HepG2 (cell line): ENCODE data around the gene CDT1. TPM values are rescaled to one million over a fixed set of nuclear protein-coding genes. Genes with fewer than 3 reads are reported as not detected.

Experiments used
- CREM ChIP-seq, 2 experiments: sonication (generic) in 1 of 2; formaldehyde crosslinking in 1 of 2; IDR thresholded peaks; 2 replicates each; pipeline versions ENCODE4 v1.4.0 to v1.6.1; 2016 to 2020; ENCODE audit warnings: antibody characterized with exemption in 1 of 2, mild to moderate bottlenecking in 1 of 2, missing genetic modification reagents in 1 of 2
- DNMT1 ChIP-seq: sonication (generic); formaldehyde crosslinking; IDR thresholded peaks from 2 replicates; pipeline ENCODE4 v1.5.1; 2020; ENCODE audit warnings: mild to moderate bottlenecking, missing genetic modification reagents
- ETV6 ChIP-seq: sonication (generic); formaldehyde crosslinking; conservative IDR thresholded peaks from 2 replicates; pipeline ENCODE4 v1.4.0; 2020; ENCODE audit warnings: missing genetic modification reagents
- GABPB1 ChIP-seq: IDR thresholded peaks from 2 replicates; pipeline ENCODE4 v1.6.1; 2016; ENCODE audit warnings: mild to moderate bottlenecking, missing genetic modification reagents, moderate library complexity, missing compliant biosample characterization
- GZF1 ChIP-seq: sonication (generic); formaldehyde crosslinking; IDR thresholded peaks from 2 replicates; pipeline ENCODE4 v1.5.1; 2020; ENCODE audit warnings: mild to moderate bottlenecking, missing genetic modification reagents
- NCOA5 ChIP-seq: sonication (generic); formaldehyde crosslinking; IDR thresholded peaks from 2 replicates; pipeline ENCODE4 v1.4.0; 2020; ENCODE audit warnings: missing genetic modification reagents
- NR2C2 ChIP-seq: sonication (generic); formaldehyde crosslinking; IDR thresholded peaks from 2 replicates; pipeline ENCODE4 v1.4.0; 2020; ENCODE audit warnings: missing genetic modification reagents, mild to moderate bottlenecking, moderate library complexity, borderline replicate concordance
- SALL1 ChIP-seq: sonication (generic); formaldehyde crosslinking; IDR thresholded peaks from 2 replicates; pipeline ENCODE4 v1.8.0; 2022; ENCODE audit warnings: mild to moderate bottlenecking, missing genetic modification reagents
- SAP130 ChIP-seq: IDR thresholded peaks from 2 replicates; pipeline ENCODE4 v1.6.1; 2016; ENCODE audit warnings: low read depth
- SMARCE1 ChIP-seq: fragments of 450-650 bp; IDR thresholded peaks from 2 replicates; pipeline ENCODE4 v1.6.1; 2017; ENCODE audit warnings: borderline replicate concordance
- SNRNP70 ChIP-seq: fragments of 200-400 bp; formaldehyde crosslinking; IDR thresholded peaks from 2 replicates; pipeline ENCODE4 v1.6.1; 2017; ENCODE audit warnings: mild to moderate bottlenecking, low read depth, low read length, moderate library complexity
- SP2 ChIP-seq: sonication (generic); formaldehyde crosslinking; IDR thresholded peaks from 2 replicates; pipeline ENCODE4 v1.5.1; 2020; ENCODE audit warnings: mild to moderate bottlenecking, missing genetic modification reagents
- SPEN ChIP-seq: sonication (generic); formaldehyde crosslinking; IDR thresholded peaks from 2 replicates; pipeline ENCODE4 v1.5.1; 2020; ENCODE audit warnings: low read depth, mild to moderate bottlenecking, missing genetic modification reagents
- XRCC5 ChIP-seq: fragments of 200-400 bp; formaldehyde crosslinking; optimal IDR thresholded peaks from 2 replicates; pipeline ENCODE3; 2017; ENCODE audit warnings: mild to moderate bottlenecking, low read length
- ZNF850 ChIP-seq: sonication (generic); formaldehyde crosslinking; conservative IDR thresholded peaks from 2 replicates; pipeline ENCODE4 v1.9.0; 2021; ENCODE audit warnings: mild to moderate bottlenecking, missing genetic modification reagents
- ZSCAN29 ChIP-seq: sonication (generic); formaldehyde crosslinking; conservative IDR thresholded peaks from 2 replicates; pipeline ENCODE4 v1.4.0; 2020; ENCODE audit warnings: mild to moderate bottlenecking, missing genetic modification reagents
- polyA plus RNA-seq, 8 experiments: library from polyadenylated mRNA; depleted of rRNA in 3 of 8; stranded (reverse) in 7 of 8; unstranded in 1 of 8; fragments of >200 nt; fragmentation: Illumina TruSeq in 4 of 8; extraction: Trizol in 4 of 8; gene quantifications; 2 replicates each; pipeline versions ENCODE4 v1.2.1 to v1.2.3, GENCODE V29; 2011 to 2016; ENCODE audit warnings: low read depth in 4 of 8, missing spikeins in 1 of 8, mixed read lengths in 1 of 8; ENCODE audit not compliant: insufficient read depth in 1 of 8
- total RNA-seq, 5 experiments: library from RNA; depleted of rRNA; stranded (reverse); fragments of >200 nt; fragmentation: Illumina TruSeq; extraction: Trizol; gene quantifications; 2 replicates each; pipeline ENCODE4 v1.2.3, GENCODE V29; 2016; ENCODE audit warnings: low read depth in 1 of 5
- TF ChIP-seq, protein P1 (sequence below): sonication (generic); formaldehyde crosslinking; IDR thresholded peaks from 2 replicates; pipeline ENCODE4 v1.8.0; 2023; ENCODE audit warnings: mild to moderate bottlenecking, missing genetic modification reagents
- TF ChIP-seq, protein P2 (sequence below): sonication (generic); formaldehyde crosslinking; IDR thresholded peaks from 2 replicates; pipeline ENCODE4 v1.4.0; 2020; ENCODE audit warnings: mild to moderate bottlenecking, missing genetic modification reagents
- TF ChIP-seq, protein P3 (sequence below): IDR thresholded peaks from 2 replicates; pipeline ENCODE4 v1.6.1; 2016; ENCODE audit warnings: mild to moderate bottlenecking, missing biosample characterization, missing genetic modification reagents
- TF ChIP-seq, protein P4 (sequence below): sonication (generic); formaldehyde crosslinking; IDR thresholded peaks from 2 replicates; pipeline ENCODE4 v1.4.0; 2020; ENCODE audit warnings: low read depth, mild to moderate bottlenecking, missing genetic modification reagents
- TF ChIP-seq, protein P5 (sequence below): sonication (generic); formaldehyde crosslinking; IDR thresholded peaks from 2 replicates; pipeline ENCODE4 v1.5.0; 2020; ENCODE audit warnings: mild to moderate bottlenecking, missing genetic modification reagents
- TF ChIP-seq, protein P6 (sequence below): sonication (generic); formaldehyde crosslinking; IDR thresholded peaks from 2 replicates; pipeline ENCODE4 v1.8.1; 2023; ENCODE audit warnings: missing genetic modification reagents, inconsistent platforms, borderline replicate concordance

Gene CDT1
- total and polyA plus RNA-seq, 2 of the 13 experiments (the other 11 are each of a cell fraction or from before 2014, with no cell fraction given): 23.1 to 23.8 TPM

DNA sequence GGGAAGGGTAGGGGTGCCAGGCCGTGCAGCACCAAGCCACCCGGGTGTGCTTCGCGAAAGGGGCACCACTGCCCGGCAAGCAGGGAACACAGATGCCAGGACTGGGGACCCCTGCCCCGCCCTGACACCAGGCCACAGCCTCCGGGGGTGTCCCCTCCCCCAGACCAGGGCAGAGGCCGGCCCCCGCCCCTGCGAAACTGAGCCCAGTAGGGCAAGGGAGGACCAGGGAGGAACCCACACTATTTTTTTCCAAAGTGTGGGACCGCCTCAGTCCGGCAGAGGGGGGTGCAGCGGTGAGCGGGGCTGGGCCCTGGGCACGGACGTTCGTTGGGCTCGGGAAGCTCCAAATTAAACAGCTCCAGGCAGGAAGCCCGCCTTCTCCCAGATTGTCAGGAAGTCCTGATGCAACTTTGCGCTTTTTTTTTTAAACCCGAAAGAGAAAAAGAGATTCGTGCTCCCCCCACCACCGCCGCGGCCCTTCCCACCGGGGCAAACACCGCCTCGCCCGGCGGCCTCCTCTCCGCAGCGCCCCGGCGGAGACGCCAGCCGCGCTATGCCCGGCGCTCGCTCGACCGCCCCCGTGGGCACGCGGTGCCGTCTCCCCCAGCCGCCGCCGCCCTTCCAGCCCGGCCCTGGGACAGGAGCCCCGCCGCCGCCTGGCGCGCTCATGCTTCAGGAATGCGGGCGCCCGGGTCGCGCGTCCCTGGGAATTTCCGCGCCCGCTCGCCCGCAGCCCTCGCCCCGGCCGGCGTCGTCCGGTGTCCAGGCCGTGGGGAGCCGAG lies 19.3 kb upstream of the CDT1 start (continued):
- TF ChIP-seq, protein P1, sequence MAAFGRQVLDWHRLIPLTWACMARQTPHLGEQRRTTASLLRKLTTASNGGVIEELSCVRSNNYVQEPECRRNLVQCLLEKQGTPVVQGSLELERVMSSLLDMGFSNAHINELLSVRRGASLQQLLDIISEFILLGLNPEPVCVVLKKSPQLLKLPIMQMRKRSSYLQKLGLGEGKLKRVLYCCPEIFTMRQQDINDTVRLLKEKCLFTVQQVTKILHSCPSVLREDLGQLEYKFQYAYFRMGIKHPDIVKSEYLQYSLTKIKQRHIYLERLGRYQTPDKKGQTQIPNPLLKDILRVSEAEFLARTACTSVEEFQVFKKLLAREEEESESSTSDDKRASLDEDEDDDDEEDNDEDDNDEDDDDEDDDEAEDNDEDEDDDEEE: peak; percentile 71; the same call in 1 of the 2 replicates
- TF ChIP-seq SP2 (CRISPR knock-in tag) (peak; percentile 36), CREM (IDR thresholded peaks at IDR 0.05) (no peak), CREM (CRISPR knock-in tag; IDR thresholded peaks at IDR 0.05) (0 out of 2 replicates have a peak, but pooled peaks have one; percentile 15), ETV6 (CRISPR knock-in tag) (no peak), DNMT1 (no peak), XRCC5 (peak; percentile 12), SPEN (CRISPR knock-in tag) (0 out of 2 replicates have a peak, but pooled peaks have one; percentile 8), ZNF850 (CRISPR knock-in tag) (no peak; the same call in 1 of the 2 replicates), SNRNP70 (no peak), GABPB1 (peak; percentile 46; the same call in 1 of the 2 replicates), SAP130 (CRISPR knock-in tag) (peak; percentile 47; the same call in 1 of the 2 replicates), SALL1 (0 out of 2 replicates have a peak, but pooled peaks have one; percentile 6), GZF1 (0 out of 2 replicates have a peak, but pooled peaks have one; percentile 5), NCOA5 (CRISPR knock-in tag) (no peak), SMARCE1 (no peak), ZSCAN29 (CRISPR knock-in tag) (no peak), NR2C2 (no peak)
- TF ChIP-seq, protein P2, sequence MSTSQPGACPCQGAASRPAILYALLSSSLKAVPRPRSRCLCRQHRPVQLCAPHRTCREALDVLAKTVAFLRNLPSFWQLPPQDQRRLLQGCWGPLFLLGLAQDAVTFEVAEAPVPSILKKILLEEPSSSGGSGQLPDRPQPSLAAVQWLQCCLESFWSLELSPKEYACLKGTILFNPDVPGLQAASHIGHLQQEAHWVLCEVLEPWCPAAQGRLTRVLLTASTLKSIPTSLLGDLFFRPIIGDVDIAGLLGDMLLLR: peak; percentile 79
- TF ChIP-seq, protein P3, sequence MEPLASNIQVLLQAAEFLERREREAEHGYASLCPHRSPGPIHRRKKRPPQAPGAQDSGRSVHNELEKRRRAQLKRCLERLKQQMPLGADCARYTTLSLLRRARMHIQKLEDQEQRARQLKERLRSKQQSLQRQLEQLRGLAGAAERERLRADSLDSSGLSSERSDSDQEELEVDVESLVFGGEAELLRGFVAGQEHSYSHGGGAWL (CRISPR knock-in tag): peak; percentile 14
- TF ChIP-seq, protein P4, sequence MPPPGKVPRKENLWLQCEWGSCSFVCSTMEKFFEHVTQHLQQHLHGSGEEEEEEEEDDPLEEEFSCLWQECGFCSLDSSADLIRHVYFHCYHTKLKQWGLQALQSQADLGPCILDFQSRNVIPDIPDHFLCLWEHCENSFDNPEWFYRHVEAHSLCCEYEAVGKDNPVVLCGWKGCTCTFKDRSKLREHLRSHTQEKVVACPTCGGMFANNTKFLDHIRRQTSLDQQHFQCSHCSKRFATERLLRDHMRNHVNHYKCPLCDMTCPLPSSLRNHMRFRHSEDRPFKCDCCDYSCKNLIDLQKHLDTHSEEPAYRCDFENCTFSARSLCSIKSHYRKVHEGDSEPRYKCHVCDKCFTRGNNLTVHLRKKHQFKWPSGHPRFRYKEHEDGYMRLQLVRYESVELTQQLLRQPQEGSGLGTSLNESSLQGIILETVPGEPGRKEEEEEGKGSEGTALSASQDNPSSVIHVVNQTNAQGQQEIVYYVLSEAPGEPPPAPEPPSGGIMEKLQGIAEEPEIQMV (CRISPR knock-in tag): peak; percentile 92
- TF ChIP-seq, protein P5, sequence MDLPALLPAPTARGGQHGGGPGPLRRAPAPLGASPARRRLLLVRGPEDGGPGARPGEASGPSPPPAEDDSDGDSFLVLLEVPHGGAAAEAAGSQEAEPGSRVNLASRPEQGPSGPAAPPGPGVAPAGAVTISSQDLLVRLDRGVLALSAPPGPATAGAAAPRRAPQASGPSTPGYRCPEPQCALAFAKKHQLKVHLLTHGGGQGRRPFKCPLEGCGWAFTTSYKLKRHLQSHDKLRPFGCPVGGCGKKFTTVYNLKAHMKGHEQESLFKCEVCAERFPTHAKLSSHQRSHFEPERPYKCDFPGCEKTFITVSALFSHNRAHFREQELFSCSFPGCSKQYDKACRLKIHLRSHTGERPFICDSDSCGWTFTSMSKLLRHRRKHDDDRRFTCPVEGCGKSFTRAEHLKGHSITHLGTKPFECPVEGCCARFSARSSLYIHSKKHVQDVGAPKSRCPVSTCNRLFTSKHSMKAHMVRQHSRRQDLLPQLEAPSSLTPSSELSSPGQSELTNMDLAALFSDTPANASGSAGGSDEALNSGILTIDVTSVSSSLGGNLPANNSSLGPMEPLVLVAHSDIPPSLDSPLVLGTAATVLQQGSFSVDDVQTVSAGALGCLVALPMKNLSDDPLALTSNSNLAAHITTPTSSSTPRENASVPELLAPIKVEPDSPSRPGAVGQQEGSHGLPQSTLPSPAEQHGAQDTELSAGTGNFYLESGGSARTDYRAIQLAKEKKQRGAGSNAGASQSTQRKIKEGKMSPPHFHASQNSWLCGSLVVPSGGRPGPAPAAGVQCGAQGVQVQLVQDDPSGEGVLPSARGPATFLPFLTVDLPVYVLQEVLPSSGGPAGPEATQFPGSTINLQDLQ (CRISPR knock-in tag): no peak
- TF ChIP-seq, protein P6, sequence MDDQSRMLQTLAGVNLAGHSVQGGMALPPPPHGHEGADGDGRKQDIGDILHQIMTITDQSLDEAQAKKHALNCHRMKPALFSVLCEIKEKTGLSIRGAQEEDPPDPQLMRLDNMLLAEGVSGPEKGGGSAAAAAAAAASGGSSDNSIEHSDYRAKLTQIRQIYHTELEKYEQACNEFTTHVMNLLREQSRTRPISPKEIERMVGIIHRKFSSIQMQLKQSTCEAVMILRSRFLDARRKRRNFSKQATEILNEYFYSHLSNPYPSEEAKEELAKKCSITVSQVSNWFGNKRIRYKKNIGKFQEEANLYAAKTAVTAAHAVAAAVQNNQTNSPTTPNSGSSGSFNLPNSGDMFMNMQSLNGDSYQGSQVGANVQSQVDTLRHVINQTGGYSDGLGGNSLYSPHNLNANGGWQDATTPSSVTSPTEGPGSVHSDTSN (CRISPR knock-in tag): no peak
